Kidney capillary endothelial cell (primary cell): ENCODE results near the gene MMP2.

Experiments
- DNase-seq: peaks from one replicate; pipeline ENCODE4 v3.0.0-alpha.2; 2018; ENCODE audit warnings: low spot score

The MMP2 gene

DNA sequence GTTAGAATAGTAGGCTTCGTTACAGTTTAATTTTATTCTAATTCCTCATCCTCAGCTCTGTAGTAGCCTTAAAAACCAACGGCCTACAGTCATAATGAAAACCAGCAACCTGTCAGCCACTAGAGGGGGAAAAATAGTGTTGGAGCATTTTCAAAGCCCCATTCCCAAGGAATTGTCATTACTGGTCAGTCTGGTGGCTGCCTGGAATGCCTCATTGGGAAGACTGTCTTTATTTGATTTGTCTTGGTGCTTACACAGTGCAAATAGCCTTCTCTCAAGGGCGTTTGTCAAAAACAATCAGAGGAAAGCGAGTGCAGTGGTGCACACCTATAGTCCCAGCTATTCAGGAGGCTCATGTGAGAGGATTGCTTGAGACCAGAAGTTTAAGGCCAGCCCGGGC lies 34.6 kb downstream of the MMP2 start:
- DNase-seq: no peak

DNA sequence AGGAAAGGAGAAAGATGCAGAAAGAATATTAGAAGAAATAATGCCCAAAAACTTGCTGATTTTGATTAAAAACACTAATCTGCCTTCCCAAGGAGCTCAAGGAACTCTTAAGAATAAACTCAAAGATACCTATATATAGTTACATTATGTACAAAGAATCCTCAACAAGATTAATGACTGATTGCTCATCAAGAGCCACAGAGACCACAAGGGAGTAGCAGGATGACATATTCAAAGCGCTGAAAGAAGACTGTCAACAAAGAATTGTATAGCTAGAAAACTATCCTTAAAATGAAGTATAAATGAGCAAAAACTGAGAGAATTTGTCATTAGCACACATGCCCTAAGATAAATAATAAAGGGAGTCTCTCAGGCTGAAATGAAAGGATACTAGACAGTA lies 36.1 kb downstream of the MMP2 start:
- DNase-seq: no peak

DNA sequence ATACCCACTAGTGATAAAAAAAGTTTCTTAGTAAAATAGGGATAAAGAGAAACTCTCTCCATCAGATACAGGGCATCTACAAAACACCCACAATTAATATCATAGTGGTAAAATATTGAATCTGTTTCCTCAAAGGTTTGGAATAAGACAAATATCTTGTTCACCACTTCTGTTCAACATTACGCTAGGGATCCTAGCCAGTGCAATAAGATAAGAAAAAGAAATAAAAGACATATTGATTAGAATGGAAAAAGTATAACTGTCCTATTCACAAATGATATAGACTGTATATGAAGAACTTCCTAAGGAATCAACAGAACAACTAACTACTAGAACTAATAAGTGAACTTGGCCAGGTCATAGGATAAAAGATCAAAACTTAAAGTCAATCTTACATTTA lies 42.8 kb downstream of the MMP2 start:
- DNase-seq: no peak

DNA sequence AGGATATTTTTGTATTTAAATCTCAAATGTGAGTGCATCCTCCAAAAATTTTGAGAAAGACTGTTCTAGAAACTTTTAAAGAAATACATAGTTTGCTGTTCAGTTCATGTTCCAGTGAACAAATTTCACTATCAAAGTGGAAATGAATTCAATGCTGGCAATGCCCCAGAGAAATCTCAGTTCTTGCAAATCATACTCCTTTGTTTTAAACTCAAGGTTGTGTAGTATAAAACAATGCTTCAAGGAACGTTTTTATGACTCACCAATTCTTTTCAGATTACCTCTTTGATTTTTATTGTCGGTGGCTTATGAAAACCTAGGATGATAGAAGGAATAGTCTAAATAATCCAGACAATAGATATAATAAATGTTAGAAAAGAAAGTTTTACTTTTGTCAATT lies 47.4 kb downstream of the MMP2 start:
- peak; percentile 65 for DNase-seq

DNA sequence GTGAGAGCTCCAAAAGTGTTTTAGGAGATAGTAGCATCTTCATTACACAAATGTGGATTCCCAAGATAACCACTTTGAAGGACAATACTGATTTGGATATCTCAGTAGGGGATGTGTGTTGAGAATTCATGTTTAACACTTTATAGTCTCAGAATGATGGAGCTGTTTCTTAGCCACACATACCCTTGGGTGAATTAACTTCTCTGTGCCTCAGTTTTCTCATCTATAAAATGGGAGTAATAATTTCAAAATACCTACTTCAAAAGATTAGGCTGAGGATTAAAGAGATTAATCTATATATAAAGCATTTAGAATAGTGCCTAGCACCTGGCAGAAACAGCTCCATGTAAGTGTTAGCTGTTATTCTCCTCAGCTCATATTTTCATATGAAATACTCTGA lies 48.9 kb downstream of the MMP2 start:
- DNase-seq: no peak

DNA sequence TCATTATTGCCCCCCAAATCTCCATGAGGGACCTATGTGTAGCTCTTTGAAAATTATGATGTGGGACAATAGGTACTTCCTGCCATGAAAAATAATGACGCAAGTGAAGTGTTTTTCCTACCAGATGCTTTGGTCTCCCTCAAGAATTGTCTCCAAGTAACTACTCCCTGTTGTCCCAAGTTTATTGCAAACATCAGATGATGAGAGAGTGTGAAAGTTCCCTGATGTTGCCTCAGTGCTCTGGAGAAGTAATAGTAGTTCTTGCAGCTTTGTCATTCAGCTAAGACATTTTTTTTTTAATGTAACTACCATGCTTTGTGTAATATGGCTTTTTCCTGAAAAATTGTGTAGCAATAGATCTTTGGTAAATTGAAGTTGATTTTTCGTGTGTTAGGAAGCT lies 50.0 kb downstream of the MMP2 start:
- no peak for DNase-seq

DNA sequence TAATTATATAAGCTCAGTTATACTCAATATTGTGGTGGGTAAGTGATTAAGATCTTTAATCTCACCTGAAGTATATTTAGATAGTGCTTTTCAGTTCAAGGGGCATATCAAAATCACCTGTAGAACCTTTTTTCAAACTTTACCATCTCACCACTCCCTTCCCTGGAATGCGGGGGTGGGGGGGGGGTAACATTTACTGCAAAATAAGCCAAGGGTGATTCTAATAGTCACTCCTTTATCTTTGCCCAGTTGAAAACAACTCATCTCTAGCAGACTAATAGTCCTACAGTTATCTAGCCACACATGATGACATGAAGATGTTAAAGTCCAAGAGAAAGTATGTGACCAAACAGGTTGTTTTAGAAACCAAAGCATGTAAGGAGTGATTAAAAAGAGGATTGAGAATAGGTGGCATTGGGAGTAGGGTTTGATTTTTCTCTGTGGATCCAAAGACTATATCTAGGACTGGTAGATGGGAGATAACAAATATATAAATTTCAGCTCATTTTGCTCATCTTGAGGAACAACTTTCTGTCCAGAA lies 51.4 kb downstream of the MMP2 start:
- DNase-seq: no peak

DNA sequence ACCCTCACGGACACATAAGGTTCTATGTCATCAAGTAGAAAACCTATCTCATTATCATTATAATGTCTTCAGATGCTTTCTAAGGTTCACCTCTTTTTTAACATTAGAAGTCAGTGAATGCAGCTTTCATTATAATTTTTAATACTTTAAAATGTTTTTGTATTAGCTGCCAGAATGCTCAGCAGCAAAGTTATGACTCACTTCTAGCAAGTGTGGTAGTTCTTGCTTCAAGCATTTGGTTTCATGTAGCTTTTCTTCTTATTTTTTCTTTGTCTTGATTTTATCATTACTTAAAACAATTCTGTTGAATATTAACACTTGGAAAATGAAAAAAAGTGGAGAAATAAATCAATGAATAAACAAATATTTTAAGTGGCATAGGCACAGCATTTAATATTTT lies 53.2 kb downstream of the MMP2 start:
- DNase-seq: no peak

DNA sequence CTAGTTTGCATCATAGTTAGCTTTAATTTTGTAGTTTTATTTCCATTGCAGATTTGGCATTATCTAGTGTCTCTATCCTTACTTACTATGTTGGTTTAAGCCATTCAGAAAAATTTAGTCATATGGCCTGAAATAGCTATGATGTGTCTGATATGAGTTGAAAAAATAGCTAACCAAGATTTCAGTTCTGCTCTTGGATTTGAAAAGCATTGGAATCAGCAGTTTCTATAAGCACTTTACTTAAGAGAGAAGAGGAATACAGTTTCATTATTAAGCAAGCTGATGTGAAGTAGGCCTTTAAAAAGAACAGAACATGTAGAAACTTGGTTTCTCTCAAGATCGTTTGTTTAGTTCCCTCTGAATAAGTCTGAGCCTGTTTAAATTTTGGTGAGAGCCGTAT lies 55.8 kb downstream of the MMP2 start:
- no peak for DNase-seq

DNA sequence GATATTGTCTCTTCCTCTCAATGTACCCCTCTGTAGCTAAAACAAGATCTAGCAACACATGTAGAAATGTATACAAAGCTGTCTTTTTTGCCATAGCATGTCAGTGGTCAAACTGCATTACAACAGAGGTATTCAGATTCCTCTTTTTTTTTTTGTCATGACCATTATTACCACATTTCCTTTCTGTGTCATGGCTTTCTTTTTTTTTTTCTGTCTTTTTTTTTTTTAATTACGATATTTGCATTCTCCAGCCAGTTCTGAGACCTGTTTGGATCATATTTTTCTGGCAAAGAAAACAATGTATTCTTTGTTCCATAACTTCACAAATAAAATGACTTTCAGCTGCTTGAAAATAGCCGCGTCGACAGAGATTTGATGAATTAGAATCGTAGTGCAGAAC lies 60.1 kb downstream of the MMP2 start:
- DNase-seq: no peak

DNA sequence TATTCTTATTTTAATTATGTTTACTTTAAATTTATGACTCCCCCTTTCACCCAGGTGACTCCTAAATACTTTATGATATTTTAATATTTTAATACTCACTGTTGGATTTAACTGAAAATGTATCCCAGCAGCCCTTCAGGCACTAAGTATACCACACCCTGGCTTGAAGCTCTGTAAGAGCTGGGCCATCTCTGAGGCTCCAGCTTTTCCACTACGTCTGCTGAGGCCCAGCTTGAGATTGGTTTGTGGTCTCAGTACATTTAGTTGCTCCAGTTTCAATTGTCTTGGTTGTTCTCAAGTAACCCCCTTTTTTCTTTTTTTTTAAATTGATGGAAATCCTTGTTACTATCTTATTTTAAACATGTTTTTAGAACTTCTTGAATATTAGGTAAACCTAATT lies 60.5 kb downstream of the MMP2 start:
- no peak for DNase-seq

DNA sequence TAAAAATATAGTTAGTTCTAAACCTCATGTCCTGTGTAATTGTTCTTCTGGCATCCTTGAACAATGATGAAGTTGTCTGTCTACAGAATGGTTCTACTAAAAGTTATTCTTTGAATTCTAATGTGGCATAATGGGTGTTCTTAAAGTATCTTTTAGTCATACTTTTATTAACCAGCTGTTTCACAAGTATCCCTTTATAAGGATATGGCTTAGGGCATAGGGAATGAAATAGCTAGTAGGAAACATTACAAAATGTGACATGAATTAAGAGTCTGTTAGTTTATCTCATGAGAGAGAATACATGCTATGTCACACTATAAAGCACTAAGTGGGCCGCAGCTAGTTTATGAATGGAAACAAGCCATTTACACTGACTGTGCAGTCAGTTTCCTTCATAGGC lies 61.2 kb downstream of the MMP2 start:
- no peak for DNase-seq

DNA sequence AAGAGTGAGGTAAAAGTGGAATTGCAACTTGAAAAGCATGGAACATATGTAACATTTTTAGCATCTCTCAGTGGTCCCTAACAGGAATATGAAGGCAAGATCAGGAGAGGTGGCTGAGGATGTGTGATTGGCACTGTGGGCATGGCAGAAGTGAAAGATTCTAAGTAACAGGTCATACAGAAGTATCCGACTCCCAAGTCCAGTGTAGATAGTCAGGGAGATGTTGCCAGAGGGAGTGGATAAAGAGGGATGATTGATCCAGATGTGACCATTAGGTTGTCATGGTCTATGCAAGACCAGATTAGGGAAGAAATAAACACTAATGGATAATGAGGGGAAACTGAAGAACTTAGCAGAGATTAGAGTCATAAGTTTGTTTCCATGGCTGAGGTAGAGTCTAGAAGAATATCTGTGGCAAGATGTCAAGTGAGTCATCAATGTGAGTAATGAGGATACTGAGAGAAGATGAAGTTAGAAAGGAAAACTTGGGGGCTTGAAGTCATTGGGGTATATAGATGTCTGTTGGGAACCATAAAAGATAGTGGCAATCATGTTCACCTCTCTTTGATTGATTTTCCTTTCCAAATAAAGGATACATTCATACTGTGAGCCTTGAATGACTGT lies 63.6 kb downstream of the MMP2 start:
- peak; percentile 38 for DNase-seq

DNA sequence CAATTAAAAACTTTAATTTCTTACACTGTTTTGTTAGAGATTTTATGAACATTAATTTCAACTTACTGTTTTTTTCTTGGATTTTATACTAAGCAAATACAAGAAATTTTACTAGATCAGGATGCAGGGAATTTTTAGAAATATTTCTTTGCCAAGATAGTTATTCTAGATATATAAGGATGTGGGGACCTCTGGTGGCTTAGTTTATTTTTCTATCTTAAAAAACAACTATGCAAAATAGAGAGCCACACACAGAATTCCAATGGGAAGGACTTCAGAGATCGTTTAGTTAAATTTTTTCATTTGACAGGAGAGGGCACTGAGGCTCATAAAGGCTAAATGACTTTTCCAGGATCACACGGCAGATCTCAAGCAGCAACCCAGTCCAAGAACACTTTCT lies 64.5 kb downstream of the MMP2 start:
- peak; percentile 44 for DNase-seq

DNA sequence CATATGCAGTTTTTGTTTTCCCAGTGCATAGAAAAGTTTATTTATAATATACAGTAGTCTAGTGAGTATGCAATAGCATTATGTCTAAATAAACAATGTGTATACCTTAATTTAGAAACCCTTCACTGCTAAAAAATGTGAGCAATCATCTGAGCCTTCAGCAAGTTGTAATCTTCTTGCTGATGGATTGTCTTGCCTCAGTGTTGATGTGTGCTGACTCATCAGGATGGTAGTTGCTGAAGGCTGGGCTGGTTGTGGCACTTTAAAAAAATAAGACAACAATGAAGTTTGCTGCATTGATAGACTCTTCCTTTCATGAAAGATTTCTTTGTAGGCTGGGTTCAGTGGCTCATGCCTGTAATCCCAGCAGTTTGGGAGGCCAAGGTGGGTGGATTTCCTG lies 73.6 kb downstream of the MMP2 start:
- DNase-seq: peak; percentile 73

DNA sequence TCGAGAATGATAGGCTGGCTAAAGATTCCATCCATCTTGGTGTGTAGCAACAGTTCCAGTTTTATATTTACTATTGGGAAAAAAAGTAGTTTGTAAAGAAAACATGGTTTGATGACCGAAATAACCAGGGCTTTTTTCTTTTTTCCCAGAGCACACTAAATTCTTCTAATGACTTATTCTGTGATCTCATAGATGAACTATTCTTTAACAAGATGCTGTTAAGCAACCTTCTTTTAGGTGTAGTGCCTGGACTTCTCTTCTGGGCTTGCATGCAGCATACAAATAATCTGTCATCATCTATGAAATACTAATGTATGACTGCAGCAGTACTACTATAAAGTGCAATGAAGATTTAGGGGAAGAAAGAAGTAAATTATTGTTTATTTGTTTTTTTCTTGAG lies 76.4 kb downstream of the MMP2 start:
- DNase-seq: no peak
